Measurements from ENCODE around the gene ZBTB25. TPM values are rescaled to one million over a fixed set of nuclear protein-coding genes. Genes with fewer than 3 reads are reported as not detected.

ZBTB25 gene
- total and polyA plus RNA-seq, 10 of the 15 experiments (the other 5 are each of a cell fraction or from before 2014, with no cell fraction given) = 4.1 to 33.9 (median 9.7) TPM

- no peak for TF ChIP-seq CUX1 (IDR thresholded peaks at IDR 0.05; ENCODE audit: insufficient replicate concordance, low read depth, low read length)
- no peak for TF ChIP-seq POLR2AphosphoS5 (IDR thresholded peaks at IDR 0.05; ENCODE audit: low read length)
Observed at GRCh38 chr14:64440494-64440893, 63.1 kb downstream of the ZBTB25 start (continued).

- ATAC-seq (no peak), FAIRE-seq (no peak), DNase-seq (ENCODE audit: low read depth, low spot score) (no peak)
- SMC1A ChIA-PET (ENCODE audit: uncharacterized antibody, unreplicated experiment) = interaction anchor here (1.0 to 2.8 kb wide), 6 partner anchors 8 to 47 kb away, joined by 3 to 11 read pairs (median 5); no protein-coding TSS in a partner anchor
- H3K36me3 ChIP-seq (ENCODE audit: control insufficient read depth in 2 of 2, insufficient read depth in 2 of 2, low read length in 1 of 2) = peaks cover 23 to 44% of the 10 kb centered on the region in 2 experiments
- RAD21 ChIA-PET (ENCODE audit: unreplicated experiment) = no interaction called here
- no peaks in the 10 kb centered on the region for H3K79me2 ChIP-seq (ENCODE audit: control insufficient read depth, insufficient read depth, low read length)
- no peaks in the 10 kb centered on the region for H4K20me1 ChIP-seq (ENCODE audit: control insufficient read depth, insufficient read depth)
- H3K4me1 ChIP-seq (ENCODE audit: control insufficient read depth, insufficient read depth, low read length) = peaks cover 1% of the 10 kb centered on the region
- H2AFZ ChIP-seq (ENCODE audit: control insufficient read depth, low read depth, low read length) = no peak overlapping the region
- POLR2A ChIA-PET = interaction anchor here (1.2 kb wide), 1 partner anchor 9 kb away, joined by 3 read pairs; no protein-coding TSS in a partner anchor
- WGBS (ENCODE audit: insufficient coverage, insufficient replicate concordance, low lambda C conversion rate, missing lambda C conversion rate) = 95% methylated on average over 6 of the region's 6 CpGs
- H3K9me3 ChIP-seq (replicated peaks; ENCODE audit: control insufficient read depth, insufficient read depth, low read length) = no peaks in the 10 kb centered on the region
- no peak overlapping the region for H3K4me3 ChIP-seq
- H3K27ac ChIP-seq (ENCODE audit: control insufficient read depth, insufficient read depth) = no peak overlapping the region
- no peak overlapping the region for H3K4me2 ChIP-seq (ENCODE audit: control insufficient read depth, insufficient read depth)
- intact Hi-C loops (cut with micrococcal nuclease; ENCODE audit: unreplicated experiment) = loop anchor here (10.0 kb wide), 1 partner anchor 196 kb away; no protein-coding TSS in a partner anchor
- TF ChIP-seq TCF12 (IDR thresholded peaks at IDR 0.05; ENCODE audit: low read depth, low read length) (no peak), SKIL (IDR thresholded peaks at IDR 0.05; ENCODE audit: low read depth, poor library complexity, severe bottlenecking) (no peak), LARP7 (IDR thresholded peaks at IDR 0.05) (no peak), HDAC6 (IDR thresholded peaks at IDR 0.05; ENCODE audit: unreplicated experiment) (no peak), RUNX3 (IDR thresholded peaks at IDR 0.05; ENCODE audit: low read length) (no peak), HSF1 (IDR thresholded peaks at IDR 0.05; ENCODE audit: low read depth, low read length) (no peak), HDAC2 (IDR thresholded peaks at IDR 0.05) (no peak), POLR2A (IDR thresholded peaks at IDR 0.05; ENCODE audit: low read depth, low read length) (no peak), BCL11A (IDR thresholded peaks at IDR 0.05; ENCODE audit: low read depth, low read length) (no peak)
- in situ Hi-C loops (cut with MboI) = no loop called here
- H3K27me3 ChIP-seq (replicated peaks in 1 of 2; ENCODE audit: control insufficient read depth in 2 of 2, insufficient read depth in 2 of 2, low read length in 1 of 2) = no peaks in the 10 kb centered on the region
- CTCF ChIA-PET = interaction anchor here (0.9 to 14.2 kb wide), 5 partner anchors 7 to 38 kb away, joined by 3 to 244 read pairs (median 8); no protein-coding TSS in a partner anchor
- H3K9ac ChIP-seq (ENCODE audit: control insufficient read depth, insufficient read depth, low read length) = no peak overlapping the region
- BruUV-seq (replicated peaks) = no TSS peak
Observed at GRCh38 chr14:64439141-64439540, 64.5 kb downstream of the ZBTB25 start.

Measured in GM12878 (cell line).